Fibroblast of lung (primary cell): ENCODE data around the gene MMP11. TPM values are rescaled to one million over a fixed set of nuclear protein-coding genes. Genes with fewer than 3 reads are reported as not detected.

Experiments
- DNase-seq, 2 donors: peaks; one replicate each; pipeline versions ENCODE4 v3.0.0 to v3.0.0-alpha.2; 2010; ENCODE audit warnings: low read depth in 2 of 2
- H2AFZ ChIP-seq: 2 replicates; pipeline ENCODE4 v1.5.1; 2012; ENCODE audit warnings: low read length, control low read depth, inconsistent platforms
- H3K27ac ChIP-seq: 2 replicates; pipeline ENCODE4 v1.5.1; 2011; ENCODE audit warnings: low read length, control low read depth; ENCODE audit not compliant: insufficient read depth
- H3K27me3 ChIP-seq: 2 replicates; pipeline ENCODE4 v1.5.1; 2011; ENCODE audit warnings: mild to moderate bottlenecking, low read length; ENCODE audit not compliant: control insufficient read depth, insufficient read depth
- H3K36me3 ChIP-seq: 2 replicates; pipeline ENCODE4 v1.5.1; 2011; ENCODE audit warnings: low read length; ENCODE audit not compliant: control insufficient read depth, insufficient read depth
- H3K4me1 ChIP-seq: 2 replicates; pipeline ENCODE4 v1.5.1; 2011; ENCODE audit warnings: low read length; ENCODE audit not compliant: control insufficient read depth, insufficient read depth; ENCODE audit errors: extremely low read depth
- H3K4me2 ChIP-seq: 2 replicates; pipeline ENCODE4 v1.5.1; 2011; ENCODE audit warnings: low read length, control low read depth; ENCODE audit not compliant: insufficient read depth; ENCODE audit errors: extremely low read depth
- H3K4me3 ChIP-seq, 4 experiments: fragments of 200-600 bp in 1 of 4; sonication (generic) in 1 of 4; replicated peaks in 1 of 4; 2 replicates each; pipeline ENCODE4 v1.5.1; 2011 to 2016; ENCODE audit warnings: low read length in 4 of 4, low read depth in 3 of 4, mild to moderate bottlenecking in 3 of 4, control low read depth in 2 of 4, inconsistent platforms in 1 of 4, mixed read lengths in 1 of 4; ENCODE audit not compliant: insufficient read depth in 1 of 4; ENCODE audit errors: control extremely low read depth in 1 of 4
- H3K79me2 ChIP-seq: 2 replicates; pipeline ENCODE4 v1.5.1; 2012; ENCODE audit warnings: mild to moderate bottlenecking, low read length, inconsistent platforms; ENCODE audit not compliant: control insufficient read depth, insufficient read depth
- H3K9ac ChIP-seq: 2 replicates; pipeline ENCODE4 v1.5.1; 2011; ENCODE audit warnings: mild to moderate bottlenecking, low read length, control low read depth; ENCODE audit not compliant: insufficient read depth
- H3K9me3 ChIP-seq: 2 replicates; pipeline ENCODE4 v1.5.1; 2012; ENCODE audit warnings: low read depth, low read length; ENCODE audit not compliant: control insufficient read depth, insufficient read depth
- H4K20me1 ChIP-seq: 2 replicates; pipeline ENCODE4 v1.5.1; 2011; ENCODE audit warnings: low read length; ENCODE audit not compliant: control insufficient read depth, insufficient read depth; ENCODE audit errors: extremely low read depth
- EZH2 ChIP-seq: IDR thresholded peaks from 2 replicates; pipeline ENCODE4 v1.5.1; 2012; ENCODE audit warnings: low read length, control low read depth, mild to moderate bottlenecking; ENCODE audit errors: missing control alignments
- polyA plus RNA-seq, 2 donors: library from polyadenylated mRNA; depleted of rRNA in 1 of 2; stranded (reverse) in 1 of 2; unstranded in 1 of 2; fragments of >200 nt; gene quantifications; 2 replicates each; pipeline ENCODE4 v1.2.1, GENCODE V29; 2011 to 2012; ENCODE audit warnings: missing spikeins in 1 of 2
- total RNA-seq: library from RNA; depleted of rRNA; stranded (reverse); fragments of >200 nt; gene quantifications from 2 replicates; pipeline ENCODE4 v1.2.1, GENCODE V29; 2014
- TF ChIP-seq, protein P1 (sequence below), 2 donors: IDR thresholded peaks in 1 of 2; conservative IDR thresholded peaks in 1 of 2; 1 replicate in 1 of 2; 2 replicates in 1 of 2; pipeline ENCODE4 v1.5.1; 2011 to 2012; ENCODE audit warnings: low read length in 2 of 2, control low read depth in 1 of 2, inconsistent platforms in 1 of 2, low read depth in 1 of 2, mild to moderate bottlenecking in 1 of 2

Gene MMP11
- total and polyA plus RNA-seq, 2 donors (not counting 1 experiment from before 2014, with no cell fraction given) = 4.5 to 8.8 TPM

DNA sequence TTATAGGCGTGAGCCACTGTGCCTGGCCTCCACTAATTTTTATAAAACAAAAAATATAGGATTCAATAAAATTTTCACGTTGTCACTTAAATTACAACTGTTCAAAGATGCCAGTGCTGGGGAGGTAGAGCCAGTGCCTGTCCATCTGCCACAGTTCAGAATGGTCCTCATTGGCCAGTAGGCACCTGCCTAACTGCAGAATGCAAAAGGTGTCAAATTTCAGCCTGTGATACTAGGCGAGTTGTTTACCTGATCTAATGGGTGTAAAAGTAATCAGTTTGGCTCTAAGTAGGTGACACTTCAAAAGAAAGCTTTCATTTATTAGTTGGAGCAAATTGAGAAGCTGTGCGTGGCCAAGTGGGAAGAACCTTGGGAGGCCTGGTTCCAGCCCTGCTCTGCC lies 16.5 kb downstream of the MMP11 start:
- H4K20me1 ChIP-seq = no peaks in the 10 kb centered on the region
- no peak for DNase-seq

DNA sequence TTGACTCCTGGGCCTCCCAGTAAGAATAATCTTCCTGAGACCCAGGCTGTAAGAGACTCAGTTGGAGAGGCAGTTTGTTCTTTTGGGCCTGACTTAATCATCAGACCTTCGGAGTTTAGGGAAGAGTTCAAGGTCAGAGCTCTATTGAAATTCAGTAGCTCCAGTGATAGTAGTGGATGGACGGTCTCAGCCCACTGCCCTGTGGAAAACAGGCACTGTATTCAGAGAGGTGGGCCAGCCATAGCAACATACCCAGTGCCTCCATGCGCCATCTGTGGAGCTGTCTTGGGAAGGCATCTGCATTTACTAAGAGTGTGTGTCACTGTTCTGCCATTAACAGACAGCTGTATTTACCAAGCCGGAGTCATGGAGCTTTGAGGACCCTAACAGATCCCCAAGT lies 17.0 kb downstream of the MMP11 start:
- Histone ChIP-seq H3K79me2 (peaks cover 52% of the 10 kb centered on the region), H3K9ac (no peak overlapping the region), H2AFZ (no peak overlapping the region), H3K9me3 (no peaks in the 10 kb centered on the region), H3K4me3 (no peak overlapping the region), H3K27ac (no peak overlapping the region), H3K36me3 (peaks cover 4% of the 10 kb centered on the region), H4K20me1 (no peaks in the 10 kb centered on the region), H3K27me3 (no peaks in the 10 kb centered on the region), H3K4me2 (peak overlapping the region; percentile 20), H3K4me1 (peaks cover 12% of the 10 kb centered on the region)
- no peak for DNase-seq
- no peak for TF ChIP-seq EZH2
- TF ChIP-seq, protein P1, sequence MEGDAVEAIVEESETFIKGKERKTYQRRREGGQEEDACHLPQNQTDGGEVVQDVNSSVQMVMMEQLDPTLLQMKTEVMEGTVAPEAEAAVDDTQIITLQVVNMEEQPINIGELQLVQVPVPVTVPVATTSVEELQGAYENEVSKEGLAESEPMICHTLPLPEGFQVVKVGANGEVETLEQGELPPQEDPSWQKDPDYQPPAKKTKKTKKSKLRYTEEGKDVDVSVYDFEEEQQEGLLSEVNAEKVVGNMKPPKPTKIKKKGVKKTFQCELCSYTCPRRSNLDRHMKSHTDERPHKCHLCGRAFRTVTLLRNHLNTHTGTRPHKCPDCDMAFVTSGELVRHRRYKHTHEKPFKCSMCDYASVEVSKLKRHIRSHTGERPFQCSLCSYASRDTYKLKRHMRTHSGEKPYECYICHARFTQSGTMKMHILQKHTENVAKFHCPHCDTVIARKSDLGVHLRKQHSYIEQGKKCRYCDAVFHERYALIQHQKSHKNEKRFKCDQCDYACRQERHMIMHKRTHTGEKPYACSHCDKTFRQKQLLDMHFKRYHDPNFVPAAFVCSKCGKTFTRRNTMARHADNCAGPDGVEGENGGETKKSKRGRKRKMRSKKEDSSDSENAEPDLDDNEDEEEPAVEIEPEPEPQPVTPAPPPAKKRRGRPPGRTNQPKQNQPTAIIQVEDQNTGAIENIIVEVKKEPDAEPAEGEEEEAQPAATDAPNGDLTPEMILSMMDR (conservative IDR thresholded peaks at IDR 0.05 in 1 of 2, IDR thresholded peaks at IDR 0.05 in 1 of 2; ENCODE audit: low read depth in 1 of 2, low read length in 2 of 2) = no peak

More for the DNA sequence above, 16.5 kb downstream of the MMP11 start:
- Histone ChIP-seq H3K36me3 (peaks cover 4% of the 10 kb centered on the region), H3K27me3 (no peaks in the 10 kb centered on the region), H3K27ac (no peak overlapping the region), H3K79me2 (peaks cover 52% of the 10 kb centered on the region), H3K9me3 (no peaks in the 10 kb centered on the region), H3K4me2 (no peak overlapping the region), H3K4me1 (peaks cover 12% of the 10 kb centered on the region), H2AFZ (no peak overlapping the region), H3K4me3 (no peak overlapping the region), H3K9ac (no peak overlapping the region)
- TF ChIP-seq, protein P1 (conservative IDR thresholded peaks at IDR 0.05 in 1 of 2, IDR thresholded peaks at IDR 0.05 in 1 of 2; ENCODE audit: low read depth in 1 of 2, low read length in 2 of 2) = no peak
- TF ChIP-seq EZH2 = no peak

DNA sequence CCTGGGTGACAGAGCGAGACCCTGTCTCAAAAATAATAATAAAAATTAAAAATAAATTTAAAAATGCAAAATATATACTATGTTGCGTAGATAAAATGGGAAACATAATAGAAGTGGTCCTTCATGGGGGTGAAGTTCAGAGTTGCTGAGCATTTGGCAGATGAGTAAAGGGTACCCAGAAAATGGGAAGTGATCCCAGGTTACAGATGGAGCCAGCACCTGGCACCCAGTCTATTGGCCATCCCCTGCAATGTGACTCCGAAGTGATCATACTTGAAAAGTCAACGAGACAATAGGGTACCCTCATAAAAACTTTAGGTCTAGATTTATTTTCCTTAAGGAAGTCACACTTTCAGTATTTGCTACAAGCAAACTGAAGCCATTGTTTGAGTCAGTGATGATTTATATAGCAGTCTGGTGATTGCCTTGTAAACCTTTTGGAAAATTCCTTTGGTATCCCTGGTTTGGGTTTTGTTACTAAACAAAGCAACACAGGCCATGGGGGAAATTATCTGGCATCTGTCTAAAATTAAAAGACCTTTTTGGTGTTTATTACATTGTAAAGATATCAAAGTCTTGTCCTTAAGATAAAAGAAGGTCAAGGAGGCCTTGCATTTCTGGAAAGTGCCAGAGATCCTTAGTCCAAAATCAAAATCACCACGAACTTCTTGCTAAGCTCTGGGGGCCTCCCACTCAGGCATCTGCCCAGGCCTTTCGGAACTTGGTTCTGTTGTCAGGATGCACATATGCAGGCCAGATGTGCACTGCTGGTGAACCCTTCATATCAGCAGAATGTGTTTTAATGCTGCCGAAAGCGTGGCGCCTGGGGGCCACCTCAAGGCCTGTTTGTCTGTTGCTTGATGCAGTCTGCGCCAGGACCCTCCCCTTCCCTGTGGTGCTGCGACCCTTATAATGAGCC lies 18.4 kb downstream of the MMP11 start:
- Histone ChIP-seq H3K36me3 (peaks cover 4% of the 10 kb centered on the region), H3K79me2 (peaks cover 52% of the 10 kb centered on the region), H3K9me3 (no peaks in the 10 kb centered on the region), H2AFZ (no peak overlapping the region), H3K27ac (peak overlapping the region; percentile 63), H3K4me2 (peak overlapping the region; percentile 60), H4K20me1 (no peaks in the 10 kb centered on the region), H3K4me1 (peaks cover 12% of the 10 kb centered on the region), H3K4me3 (no peak overlapping the region), H3K9ac (no peak overlapping the region), H3K27me3 (no peaks in the 10 kb centered on the region)
- TF ChIP-seq EZH2 = no peak
- TF ChIP-seq, protein P1 (conservative IDR thresholded peaks at IDR 0.05 in 1 of 2, IDR thresholded peaks at IDR 0.05 in 1 of 2; ENCODE audit: low read depth in 1 of 2, low read length in 2 of 2) = no peak
- DNase-seq = peak; percentile 45 to 78
